GM19324 (cell line): ENCODE measurements around the gene OVCH1.
"Not testable (repeated sequence)": the region's sequence is repeated elsewhere in the genome, so short reads cannot be mapped to it uniquely, and the experiment has no call there.

Experiments
- ATAC-seq: cut with Tn5 transposase; IDR thresholded peaks from one replicate; pipeline ENCODE4 v1.9.1; 2021; ENCODE audit warnings: mild to moderate bottlenecking, moderate library complexity; ENCODE audit not compliant: unreplicated experiment, low FRiP score

The OVCH1 gene

GRCh38 chr12:29415111-29415510 lies 82.4 kb downstream of the OVCH1 start:
- no peak for ATAC-seq

- no peak for ATAC-seq
Measured at GRCh38 chr12:29414368-29414767, 83.1 kb downstream of the OVCH1 start.

- ATAC-seq = no peak
Measured at GRCh38 chr12:29405561-29405960, 91.9 kb downstream of the OVCH1 start.

DNA sequence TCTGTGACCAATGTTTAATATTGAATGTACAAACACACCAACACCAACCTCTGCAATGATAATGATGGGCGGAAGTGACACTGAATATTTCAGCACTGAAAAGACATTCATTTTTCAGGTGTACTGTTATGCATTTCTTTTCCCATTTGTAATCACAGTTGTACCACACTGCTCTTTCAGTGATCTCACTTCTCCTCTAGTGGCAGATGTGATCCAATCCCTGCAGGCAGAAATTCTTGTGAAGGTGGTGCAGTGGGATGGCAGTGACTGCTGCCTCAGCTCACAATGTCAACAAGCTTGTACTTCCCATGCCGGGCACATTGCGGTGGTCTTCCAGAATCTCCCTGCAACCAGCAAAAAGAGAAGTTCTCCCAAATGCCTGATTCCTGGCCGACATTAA lies 93.5 kb downstream of the OVCH1 start:
- ATAC-seq = no peak

GRCh38 chr12:29402437-29402836 lies 95.0 kb downstream of the OVCH1 start:
- ATAC-seq = no peak

DNA sequence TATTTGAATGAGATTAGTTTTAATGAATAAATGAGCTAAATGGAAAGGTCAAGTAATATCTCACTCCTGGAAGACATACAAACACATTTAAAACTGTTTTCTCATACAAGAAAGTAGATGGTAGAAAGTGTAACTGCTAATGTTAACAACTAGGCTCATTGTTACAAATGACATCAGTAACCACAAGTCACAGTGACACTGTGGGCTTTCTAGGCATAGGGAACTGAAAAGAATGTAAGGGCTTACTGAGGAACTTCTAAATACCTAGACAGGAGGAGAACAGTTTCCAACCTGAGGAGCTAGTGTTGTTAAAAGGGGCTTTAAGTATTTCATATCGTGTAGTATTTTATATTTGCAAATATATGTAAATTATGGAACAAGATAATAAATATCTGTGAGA lies 99.0 kb downstream of the OVCH1 start:
- ATAC-seq = no peak

DNA sequence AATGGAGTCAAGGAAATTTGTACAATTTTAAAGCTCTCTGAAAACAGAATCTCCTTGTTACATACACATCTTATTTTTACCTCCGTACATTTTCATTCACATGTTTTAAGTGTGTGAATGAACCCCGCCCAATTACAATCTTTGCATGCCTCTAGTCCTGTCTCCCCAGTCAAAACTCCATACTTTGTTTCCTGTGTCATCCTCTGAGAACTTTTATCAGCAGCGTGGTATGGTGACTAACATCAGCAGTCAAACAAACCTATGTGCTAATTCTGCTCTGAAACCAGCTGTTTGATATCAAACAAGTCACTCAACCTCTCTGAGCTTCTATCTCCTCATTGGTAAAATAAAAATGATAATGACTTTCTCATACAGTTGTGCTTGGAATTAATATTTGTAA lies 100.7 kb downstream of the OVCH1 start:
- ATAC-seq = no peak

- ATAC-seq = no peak
Measured at GRCh38 chr12:29395356-29395755, 102.1 kb downstream of the OVCH1 start.

GRCh38 chr12:29390419-29390818 lies 107.1 kb downstream of the OVCH1 start:
- ATAC-seq = not testable (repeated sequence)

GRCh38 chr12:29389295-29389919 lies 108.1 kb downstream of the OVCH1 start:
- no peak for ATAC-seq

DNA sequence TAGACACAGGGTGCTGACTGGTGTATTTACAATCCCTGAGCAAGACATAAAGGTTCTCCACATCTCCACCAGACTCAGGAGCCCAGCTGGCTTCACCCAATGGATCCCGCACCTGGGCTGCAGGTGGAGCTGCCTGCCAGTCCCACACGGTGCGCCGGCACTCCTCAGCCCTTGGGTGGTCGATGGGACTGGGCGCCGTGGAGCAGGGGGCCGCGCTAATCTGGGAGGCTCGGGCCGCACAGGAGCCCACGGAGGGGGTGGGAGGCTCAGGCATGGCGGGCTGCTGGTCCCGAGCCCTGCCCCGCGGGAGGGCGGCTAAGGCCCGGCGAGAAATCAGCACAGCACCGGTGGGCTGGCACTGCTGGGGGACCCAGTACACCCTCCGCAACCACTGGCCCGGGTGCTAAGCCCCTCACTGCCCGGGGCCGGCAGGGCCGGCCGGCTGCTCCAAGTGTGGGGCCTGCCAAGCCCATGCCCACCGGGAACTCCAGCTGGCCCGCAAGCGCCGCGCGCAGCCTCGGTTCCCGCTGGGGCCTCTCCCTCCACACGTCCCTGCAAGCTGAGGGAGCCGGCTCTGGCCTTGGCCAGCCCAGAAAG lies 111.3 kb downstream of the OVCH1 start:
- ATAC-seq = not testable (repeated sequence)

DNA sequence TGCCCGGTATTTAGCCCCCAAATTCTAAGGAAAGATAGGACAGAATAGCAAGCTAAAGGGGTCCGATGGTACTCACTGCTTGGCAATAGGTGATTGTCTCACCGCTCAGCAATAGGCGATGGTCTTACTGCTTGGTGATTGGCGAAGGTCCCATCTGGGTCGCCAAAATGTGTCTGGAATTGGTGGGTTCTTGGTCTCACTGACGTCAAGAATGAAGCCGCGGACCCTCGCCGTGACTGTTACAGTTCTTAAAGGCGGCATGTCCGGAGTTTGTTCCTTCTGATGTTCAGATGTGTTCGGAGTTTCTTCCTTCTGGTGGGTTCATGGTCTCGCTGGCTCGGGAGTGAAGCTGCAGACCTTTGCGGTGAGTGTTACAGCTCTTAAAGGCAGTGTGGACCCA lies 112.3 kb downstream of the OVCH1 start:
- not testable (repeated sequence) for ATAC-seq

DNA sequence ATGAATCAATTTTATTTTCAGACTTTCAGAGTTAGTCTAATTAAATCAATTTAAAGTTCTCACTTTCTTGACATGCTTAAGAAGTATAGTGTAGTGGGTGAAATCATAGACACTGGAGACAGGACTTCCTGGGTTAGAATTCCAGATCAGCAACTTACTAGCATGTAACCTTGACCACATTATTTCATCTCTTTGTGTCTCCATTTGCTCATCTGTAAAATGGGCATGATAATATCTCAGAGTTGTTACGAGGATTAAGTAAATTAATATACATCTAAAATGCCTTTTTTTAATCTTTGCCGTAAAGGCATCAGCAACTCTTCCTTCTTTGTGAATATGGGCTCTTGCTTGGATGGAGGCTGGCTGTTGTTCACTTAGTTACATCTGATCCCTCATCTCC lies 115.2 kb downstream of the OVCH1 start:
- no peak for ATAC-seq

DNA sequence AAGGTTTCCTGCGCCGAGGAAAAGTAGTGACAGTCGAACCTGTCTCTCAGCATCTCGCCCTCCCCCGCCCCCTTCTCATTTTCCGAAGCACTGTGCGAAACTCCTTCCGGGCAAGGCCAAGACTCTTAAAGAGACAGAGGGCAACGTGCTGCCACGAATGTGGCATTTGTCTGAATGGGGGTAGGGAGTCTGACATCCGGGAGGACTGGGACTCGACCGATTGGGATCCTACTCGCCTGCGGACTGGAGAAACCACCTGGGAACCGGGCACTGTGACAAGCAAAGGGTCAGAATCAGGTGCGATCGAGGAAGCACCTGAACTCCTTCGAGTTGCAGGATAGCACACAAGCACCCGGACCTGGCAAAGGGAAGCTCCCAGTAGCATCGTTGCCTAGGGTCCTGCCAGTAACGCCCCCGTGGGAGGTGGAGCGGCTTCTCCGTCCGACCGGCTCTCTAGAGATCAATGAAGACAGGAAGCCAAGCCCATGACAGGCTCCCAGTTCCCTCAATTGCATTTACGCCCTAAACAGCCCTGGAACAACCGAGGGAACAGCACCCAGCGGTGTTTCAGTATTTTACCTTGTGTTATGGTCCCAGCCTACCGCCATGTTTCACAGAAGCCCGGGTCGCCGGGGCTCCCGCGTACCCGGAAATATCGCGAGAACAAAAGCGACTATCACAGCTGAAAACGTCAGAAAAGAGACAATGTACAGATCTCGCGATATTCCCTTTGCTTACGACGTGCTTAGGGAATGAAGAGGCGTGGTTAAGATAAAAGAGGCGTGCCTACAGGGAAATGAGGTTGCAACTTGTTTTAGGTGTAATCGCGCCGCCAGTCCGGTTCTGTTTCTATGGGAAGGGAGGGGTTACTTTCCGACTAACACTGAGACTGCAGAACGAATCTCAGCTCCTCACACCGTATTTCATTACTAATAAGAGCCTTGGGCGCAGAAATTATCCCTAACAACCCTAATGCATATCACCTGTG lies 116.7 kb downstream of the OVCH1 start, which contains the start of gene ERGIC2:
ERGIC2 (minus strand) TSS at position 637 of the 988 bp plus-strand sequence. CDS start 9,539 bp downstream, outside the sequence.
- peak; percentile 98 for ATAC-seq
